HG03439 (cell line): ENCODE measurements around the gene MCF2L.

Source experiments
- ATAC-seq: cut with Tn5 transposase; IDR thresholded peaks from one replicate; pipeline ENCODE4 v1.9.1; 2021; ENCODE audit warnings: mild to moderate bottlenecking, moderate library complexity; ENCODE audit not compliant: unreplicated experiment

MCF2L gene

GRCh38 chr13:113119166-113119821 is 150.3 kb downstream of the MCF2L start:
- ATAC-seq: no peak

- no peak for ATAC-seq
Measured at GRCh38 chr13:113119822-113120189, 150.8 kb downstream of the MCF2L start.

- no peak for ATAC-seq
Measured at GRCh38 chr13:113120300-113121182, 151.5 kb downstream of the MCF2L start.

- ATAC-seq: no peak
Measured at GRCh38 chr13:113121183-113121927, 152.3 kb downstream of the MCF2L start.

GRCh38 chr13:113121928-113122471 is 153.0 kb downstream of the MCF2L start:
- no peak for ATAC-seq

GRCh38 chr13:113122550-113123225 is 153.7 kb downstream of the MCF2L start, which contains the start of gene F10:
F10 (plus strand) TSS chr13:113122799; CDS start chr13:113122856, 57 bp downstream.
- ATAC-seq: no peak

GRCh38 chr13:113123226-113124201 is 154.5 kb downstream of the MCF2L start:
- no peak for ATAC-seq

GRCh38 chr13:113124211-113124970 is 155.4 kb downstream of the MCF2L start:
- no peak for ATAC-seq

GRCh38 chr13:113125506-113126264 is 156.7 kb downstream of the MCF2L start:
- no peak for ATAC-seq

GRCh38 chr13:113126265-113127150 is 157.5 kb downstream of the MCF2L start:
- ATAC-seq: no peak

GRCh38 chr13:113129480-113129879 is 160.5 kb downstream of the MCF2L start:
- no peak for ATAC-seq

- no peak for ATAC-seq
Measured at GRCh38 chr13:113129921-113130750, 161.1 kb downstream of the MCF2L start.

GRCh38 chr13:113135281-113135760 is 166.3 kb downstream of the MCF2L start:
- ATAC-seq: no peak

- ATAC-seq: no peak
Measured at GRCh38 chr13:113137691-113138298, 168.8 kb downstream of the MCF2L start.

GRCh38 chr13:113138792-113139551 is 170.0 kb downstream of the MCF2L start:
- ATAC-seq: no peak
